Measurements from ENCODE around the gene C5orf34. TPM values are rescaled to one million over a fixed set of nuclear protein-coding genes. Genes with fewer than 3 reads are reported as not detected.

Gene C5orf34
- total and polyA plus RNA-seq, 9 of the 15 experiments (the other 6 are each of a cell fraction or from before 2014, with no cell fraction given): 13.2 to 32.6 (median 20.7) TPM

DNA sequence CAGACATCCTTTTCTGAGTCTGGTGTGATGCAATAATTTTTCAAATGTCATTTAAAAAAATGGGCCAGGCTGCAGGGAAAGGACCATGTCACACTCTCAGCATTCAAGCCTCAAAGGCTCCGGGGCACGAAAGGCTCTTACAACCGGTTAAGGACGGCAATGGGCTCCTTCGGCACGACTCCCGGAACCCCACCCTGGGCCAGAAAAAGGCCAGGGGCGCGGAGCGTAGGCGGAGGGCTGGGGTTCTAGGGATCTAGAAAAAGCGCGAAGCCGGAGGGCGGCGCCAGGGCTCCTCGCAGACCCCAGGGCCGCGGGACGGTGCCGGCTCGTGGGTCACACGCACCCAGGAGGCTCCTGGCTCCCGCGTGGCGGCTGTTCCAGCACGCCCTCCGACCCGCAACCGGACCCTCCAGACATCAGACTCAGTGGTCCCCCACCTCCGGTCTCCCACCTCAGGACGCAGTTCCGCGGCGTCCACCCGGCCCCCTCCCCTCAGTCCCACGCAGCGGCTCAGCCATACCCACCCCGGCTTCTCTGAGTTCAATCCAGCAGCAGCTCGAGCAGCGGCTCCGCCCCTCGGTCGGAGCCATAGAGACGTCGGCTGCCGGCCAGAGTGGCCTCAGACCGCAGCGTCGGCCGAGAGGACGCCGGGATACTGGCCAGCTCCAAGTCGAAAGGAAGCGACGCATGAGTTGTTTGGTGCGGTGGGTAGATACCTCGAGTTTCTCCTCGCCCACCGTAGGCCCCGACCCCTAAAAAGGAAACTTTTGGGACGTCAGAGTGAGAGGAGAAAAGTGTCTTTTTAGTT lies 31.4 kb downstream of the C5orf34 start, which contains the start of gene TMEM267 (continued):
- TF ChIP-seq POLR2B (IDR thresholded peaks at IDR 0.05; ENCODE audit: low read depth, partially characterized antibody) (peak; percentile 96), CBX1 (IDR thresholded peaks at IDR 0.05; ENCODE audit: low read depth) (peak; percentile 70; the same call in 1 of the 2 replicates), EP300 (IDR thresholded peaks at IDR 0.05; ENCODE audit: low read length) (peak; percentile 49), ZFP30 (CRISPR knock-in tag; IDR thresholded peaks at IDR 0.05; ENCODE audit: borderline replicate concordance) (no peak), ARID2 (IDR thresholded peaks at IDR 0.05) (no peak), ZNF274 (IDR thresholded peaks at IDR 0.05; ENCODE audit: borderline replicate concordance, low read depth, low read length) (no peak), CHD4 (IDR thresholded peaks at IDR 0.05; ENCODE audit: insufficient read depth, insufficient replicate concordance, low read depth, low read length, poor library complexity, severe bottlenecking) (peak; percentile 44), HMG20B (CRISPR knock-in tag; IDR thresholded peaks at IDR 0.05) (no peak), KAT2B (IDR thresholded peaks at IDR 0.05; ENCODE audit: low read depth, low read length) (no peak), EZH2 (IDR thresholded peaks at IDR 0.05; ENCODE audit: borderline replicate concordance, low read depth, low read length) (no peak), ZFX (CRISPR knock-in tag; IDR thresholded peaks at IDR 0.05) (peak; percentile 98), SAFB2 (IDR thresholded peaks at IDR 0.05; ENCODE audit: borderline replicate concordance, low read depth, low read length, severe bottlenecking) (no peak), POLR2A (conservative IDR thresholded peaks at IDR 0.05) (peak; percentile 99), ATF7 (IDR thresholded peaks at IDR 0.05) (peak; percentile 25; the same call in 1 of the 2 replicates), BCOR (IDR thresholded peaks at IDR 0.05) (no peak)
- TF ChIP-seq, protein P1, sequence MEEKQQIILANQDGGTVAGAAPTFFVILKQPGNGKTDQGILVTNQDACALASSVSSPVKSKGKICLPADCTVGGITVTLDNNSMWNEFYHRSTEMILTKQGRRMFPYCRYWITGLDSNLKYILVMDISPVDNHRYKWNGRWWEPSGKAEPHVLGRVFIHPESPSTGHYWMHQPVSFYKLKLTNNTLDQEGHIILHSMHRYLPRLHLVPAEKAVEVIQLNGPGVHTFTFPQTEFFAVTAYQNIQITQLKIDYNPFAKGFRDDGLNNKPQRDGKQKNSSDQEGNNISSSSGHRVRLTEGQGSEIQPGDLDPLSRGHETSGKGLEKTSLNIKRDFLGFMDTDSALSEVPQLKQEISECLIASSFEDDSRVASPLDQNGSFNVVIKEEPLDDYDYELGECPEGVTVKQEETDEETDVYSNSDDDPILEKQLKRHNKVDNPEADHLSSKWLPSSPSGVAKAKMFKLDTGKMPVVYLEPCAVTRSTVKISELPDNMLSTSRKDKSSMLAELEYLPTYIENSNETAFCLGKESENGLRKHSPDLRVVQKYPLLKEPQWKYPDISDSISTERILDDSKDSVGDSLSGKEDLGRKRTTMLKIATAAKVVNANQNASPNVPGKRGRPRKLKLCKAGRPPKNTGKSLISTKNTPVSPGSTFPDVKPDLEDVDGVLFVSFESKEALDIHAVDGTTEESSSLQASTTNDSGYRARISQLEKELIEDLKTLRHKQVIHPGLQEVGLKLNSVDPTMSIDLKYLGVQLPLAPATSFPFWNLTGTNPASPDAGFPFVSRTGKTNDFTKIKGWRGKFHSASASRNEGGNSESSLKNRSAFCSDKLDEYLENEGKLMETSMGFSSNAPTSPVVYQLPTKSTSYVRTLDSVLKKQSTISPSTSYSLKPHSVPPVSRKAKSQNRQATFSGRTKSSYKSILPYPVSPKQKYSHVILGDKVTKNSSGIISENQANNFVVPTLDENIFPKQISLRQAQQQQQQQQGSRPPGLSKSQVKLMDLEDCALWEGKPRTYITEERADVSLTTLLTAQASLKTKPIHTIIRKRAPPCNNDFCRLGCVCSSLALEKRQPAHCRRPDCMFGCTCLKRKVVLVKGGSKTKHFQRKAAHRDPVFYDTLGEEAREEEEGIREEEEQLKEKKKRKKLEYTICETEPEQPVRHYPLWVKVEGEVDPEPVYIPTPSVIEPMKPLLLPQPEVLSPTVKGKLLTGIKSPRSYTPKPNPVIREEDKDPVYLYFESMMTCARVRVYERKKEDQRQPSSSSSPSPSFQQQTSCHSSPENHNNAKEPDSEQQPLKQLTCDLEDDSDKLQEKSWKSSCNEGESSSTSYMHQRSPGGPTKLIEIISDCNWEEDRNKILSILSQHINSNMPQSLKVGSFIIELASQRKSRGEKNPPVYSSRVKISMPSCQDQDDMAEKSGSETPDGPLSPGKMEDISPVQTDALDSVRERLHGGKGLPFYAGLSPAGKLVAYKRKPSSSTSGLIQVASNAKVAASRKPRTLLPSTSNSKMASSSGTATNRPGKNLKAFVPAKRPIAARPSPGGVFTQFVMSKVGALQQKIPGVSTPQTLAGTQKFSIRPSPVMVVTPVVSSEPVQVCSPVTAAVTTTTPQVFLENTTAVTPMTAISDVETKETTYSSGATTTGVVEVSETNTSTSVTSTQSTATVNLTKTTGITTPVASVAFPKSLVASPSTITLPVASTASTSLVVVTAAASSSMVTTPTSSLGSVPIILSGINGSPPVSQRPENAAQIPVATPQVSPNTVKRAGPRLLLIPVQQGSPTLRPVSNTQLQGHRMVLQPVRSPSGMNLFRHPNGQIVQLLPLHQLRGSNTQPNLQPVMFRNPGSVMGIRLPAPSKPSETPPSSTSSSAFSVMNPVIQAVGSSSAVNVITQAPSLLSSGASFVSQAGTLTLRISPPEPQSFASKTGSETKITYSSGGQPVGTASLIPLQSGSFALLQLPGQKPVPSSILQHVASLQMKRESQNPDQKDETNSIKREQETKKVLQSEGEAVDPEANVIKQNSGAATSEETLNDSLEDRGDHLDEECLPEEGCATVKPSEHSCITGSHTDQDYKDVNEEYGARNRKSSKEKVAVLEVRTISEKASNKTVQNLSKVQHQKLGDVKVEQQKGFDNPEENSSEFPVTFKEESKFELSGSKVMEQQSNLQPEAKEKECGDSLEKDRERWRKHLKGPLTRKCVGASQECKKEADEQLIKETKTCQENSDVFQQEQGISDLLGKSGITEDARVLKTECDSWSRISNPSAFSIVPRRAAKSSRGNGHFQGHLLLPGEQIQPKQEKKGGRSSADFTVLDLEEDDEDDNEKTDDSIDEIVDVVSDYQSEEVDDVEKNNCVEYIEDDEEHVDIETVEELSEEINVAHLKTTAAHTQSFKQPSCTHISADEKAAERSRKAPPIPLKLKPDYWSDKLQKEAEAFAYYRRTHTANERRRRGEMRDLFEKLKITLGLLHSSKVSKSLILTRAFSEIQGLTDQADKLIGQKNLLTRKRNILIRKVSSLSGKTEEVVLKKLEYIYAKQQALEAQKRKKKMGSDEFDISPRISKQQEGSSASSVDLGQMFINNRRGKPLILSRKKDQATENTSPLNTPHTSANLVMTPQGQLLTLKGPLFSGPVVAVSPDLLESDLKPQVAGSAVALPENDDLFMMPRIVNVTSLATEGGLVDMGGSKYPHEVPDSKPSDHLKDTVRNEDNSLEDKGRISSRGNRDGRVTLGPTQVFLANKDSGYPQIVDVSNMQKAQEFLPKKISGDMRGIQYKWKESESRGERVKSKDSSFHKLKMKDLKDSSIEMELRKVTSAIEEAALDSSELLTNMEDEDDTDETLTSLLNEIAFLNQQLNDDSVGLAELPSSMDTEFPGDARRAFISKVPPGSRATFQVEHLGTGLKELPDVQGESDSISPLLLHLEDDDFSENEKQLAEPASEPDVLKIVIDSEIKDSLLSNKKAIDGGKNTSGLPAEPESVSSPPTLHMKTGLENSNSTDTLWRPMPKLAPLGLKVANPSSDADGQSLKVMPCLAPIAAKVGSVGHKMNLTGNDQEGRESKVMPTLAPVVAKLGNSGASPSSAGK (IDR thresholded peaks at IDR 0.05): peak; percentile 84
- TF ChIP-seq, protein P2, sequence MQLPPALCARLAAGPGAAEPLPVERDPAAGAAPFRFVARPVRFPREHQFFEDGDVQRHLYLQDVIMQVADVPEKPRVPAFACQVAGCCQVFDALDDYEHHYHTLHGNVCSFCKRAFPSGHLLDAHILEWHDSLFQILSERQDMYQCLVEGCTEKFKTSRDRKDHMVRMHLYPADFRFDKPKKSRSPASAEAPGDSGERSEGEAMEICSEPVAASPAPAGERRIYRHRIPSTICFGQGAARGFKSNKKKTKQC (CRISPR knock-in tag; IDR thresholded peaks at IDR 0.05): no peak; the same call in 1 of the 2 replicates

All from K562 (cell line).